Superior temporal gyrus (tissue), 1 donor: Measurements from ENCODE around the gene KRT13.

Experiments
- DNase-seq: peaks from one replicate; pipeline ENCODE4 v3.0.0-alpha.2; 2016; ENCODE audit errors: extremely low spot score

The KRT13 gene

GRCh38 chr17:41467561-41467960, 37.9 kb downstream of the KRT13 start:
- peak; percentile 13 for DNase-seq

- no peak for DNase-seq
Measured at GRCh38 chr17:41466988-41467387, 38.4 kb downstream of the KRT13 start, which contains the start of gene KRT32. TSS of gene KRT32 (minus strand) at chr17:41467386. CDS start at chr17:41467325, 61 bp downstream.

- DNase-seq: peak; percentile 70
Measured at GRCh38 chr17:41464682-41465081, 40.7 kb downstream of the KRT13 start.

- no peak for DNase-seq
Measured at GRCh38 chr17:41464173-41464572, 41.2 kb downstream of the KRT13 start.

- DNase-seq: no peak
Measured at GRCh38 chr17:41463746-41464145, 41.7 kb downstream of the KRT13 start.

- no peak for DNase-seq
Measured at GRCh38 chr17:41462705-41463104, 42.7 kb downstream of the KRT13 start.

- DNase-seq: no peak
Measured at GRCh38 chr17:41457676-41458075, 47.7 kb downstream of the KRT13 start.

- no peak for DNase-seq
Measured at GRCh38 chr17:41456204-41456603, 49.2 kb downstream of the KRT13 start.

- no peak for DNase-seq
Measured at GRCh38 chr17:41455236-41455635, 50.2 kb downstream of the KRT13 start.

- DNase-seq: no peak
Measured at GRCh38 chr17:41453066-41453465, 52.3 kb downstream of the KRT13 start.

- no peak for DNase-seq
Measured at GRCh38 chr17:41452281-41452680, 53.1 kb downstream of the KRT13 start.

GRCh38 chr17:41451154-41451728, 54.2 kb downstream of the KRT13 start:
- DNase-seq: no peak
